Measurements from ENCODE around the gene GLOD4. TPM values are rescaled to one million over a fixed set of nuclear protein-coding genes. Genes with fewer than 3 reads are reported as not detected.
A peak's percentile ranks its signal among the peaks of the same experiment; 100 is the strongest.

The GLOD4 gene
- total and polyA plus RNA-seq, 2 experiments from 2014 or later = 68.1 to 120 TPM

GRCh38 chr17:728911-729310 is 53.2 kb downstream of the GLOD4 start:
- H3K4me2 ChIP-seq = no peak overlapping the region
- H3K9me2 ChIP-seq (replicated peaks; ENCODE audit: insufficient read depth) = no peaks in the 10 kb centered on the region
- no peaks in the 10 kb centered on the region for H3K9me3 ChIP-seq (ENCODE audit: low read depth)
- 89% methylated on average over 5 of the region's 5 CpGs for WGBS (ENCODE audit: low lambda C conversion rate, missing lambda C conversion rate)
- DNase-seq (ENCODE audit: low spot score) = peak; percentile 27
- no peak overlapping the region for H3K4me3 ChIP-seq
- H2AFZ ChIP-seq = no peak overlapping the region
- peaks cover 17% of the 10 kb centered on the region for H3K4me1 ChIP-seq (ENCODE audit: insufficient read depth)
- H3K27me3 ChIP-seq = no peaks in the 10 kb centered on the region
- peaks cover 5% of the 10 kb centered on the region for H3K79me2 ChIP-seq
- TF ChIP-seq EZH2phosphoT487 (IDR thresholded peaks at IDR 0.05; ENCODE audit: low read depth, severe bottlenecking, unreplicated experiment) (no peak), EZH2 (IDR thresholded peaks at IDR 0.05; ENCODE audit: borderline replicate concordance) (no peak), CTCF (IDR thresholded peaks at IDR 0.05; ENCODE audit: poor library complexity) (no peak)
- H3K27ac ChIP-seq = no peak overlapping the region
- H4K20me1 ChIP-seq (ENCODE audit: insufficient read depth, poor library complexity, severe bottlenecking) = no peaks in the 10 kb centered on the region
- H3K36me3 ChIP-seq (replicated peaks; ENCODE audit: insufficient read depth, low read depth) = no peaks in the 10 kb centered on the region

GRCh38 chr17:726271-726919 is 55.7 kb downstream of the GLOD4 start:
- H4K20me1 ChIP-seq (ENCODE audit: insufficient read depth, poor library complexity, severe bottlenecking) = no peaks in the 10 kb centered on the region
- H3K4me3 ChIP-seq = no peak overlapping the region
- no peaks in the 10 kb centered on the region for H3K79me2 ChIP-seq
- H3K4me2 ChIP-seq = peak overlapping the region; percentile 74
- WGBS (ENCODE audit: low lambda C conversion rate, missing lambda C conversion rate) = 23% methylated on average over 20 of the region's 20 CpGs
- TF ChIP-seq EZH2phosphoT487 (IDR thresholded peaks at IDR 0.05; ENCODE audit: low read depth, severe bottlenecking, unreplicated experiment) (no peak), EZH2 (IDR thresholded peaks at IDR 0.05; ENCODE audit: borderline replicate concordance) (no peak), CTCF (IDR thresholded peaks at IDR 0.05; ENCODE audit: poor library complexity) (peak; percentile 13)
- no peaks in the 10 kb centered on the region for H3K27me3 ChIP-seq
- H3K9me2 ChIP-seq (replicated peaks; ENCODE audit: insufficient read depth) = no peaks in the 10 kb centered on the region
- H3K9me3 ChIP-seq (ENCODE audit: low read depth) = no peaks in the 10 kb centered on the region
- peak overlapping the region; percentile 41 for H2AFZ ChIP-seq
- H3K4me1 ChIP-seq (ENCODE audit: insufficient read depth) = peaks cover 11% of the 10 kb centered on the region
- peak; percentile 72 for DNase-seq (ENCODE audit: low spot score)
- no peaks in the 10 kb centered on the region for H3K36me3 ChIP-seq (replicated peaks; ENCODE audit: insufficient read depth, low read depth)
- peak overlapping the region; percentile 74 for H3K27ac ChIP-seq

- H3K9me3 ChIP-seq (ENCODE audit: low read depth) = no peaks in the 10 kb centered on the region
- H3K79me2 ChIP-seq = no peaks in the 10 kb centered on the region
- H3K4me1 ChIP-seq (ENCODE audit: insufficient read depth) = peaks cover 11% of the 10 kb centered on the region
- 53% methylated on average over 12 of the region's 12 CpGs for WGBS (ENCODE audit: low lambda C conversion rate, missing lambda C conversion rate)
- H2AFZ ChIP-seq = peak overlapping the region; percentile 35
- no peak overlapping the region for H3K4me3 ChIP-seq
- no peaks in the 10 kb centered on the region for H3K27me3 ChIP-seq
- H3K36me3 ChIP-seq (replicated peaks; ENCODE audit: insufficient read depth, low read depth) = no peaks in the 10 kb centered on the region
- H4K20me1 ChIP-seq (ENCODE audit: insufficient read depth, poor library complexity, severe bottlenecking) = no peaks in the 10 kb centered on the region
- peak overlapping the region; percentile 74 for H3K4me2 ChIP-seq
- no peak for TF ChIP-seq CTCF (IDR thresholded peaks at IDR 0.05; ENCODE audit: poor library complexity)
- no peak for TF ChIP-seq EZH2 (IDR thresholded peaks at IDR 0.05; ENCODE audit: borderline replicate concordance)
- no peak for TF ChIP-seq EZH2phosphoT487 (IDR thresholded peaks at IDR 0.05; ENCODE audit: low read depth, severe bottlenecking, unreplicated experiment)
- DNase-seq (ENCODE audit: low spot score) = no peak
- H3K27ac ChIP-seq = peak overlapping the region; percentile 74
- H3K9me2 ChIP-seq (replicated peaks; ENCODE audit: insufficient read depth) = no peaks in the 10 kb centered on the region
Measured at GRCh38 chr17:725746-726145, 56.3 kb downstream of the GLOD4 start.
